ENCODE measurements around the gene TEX264.
A peak's percentile ranks its signal among the peaks of the same experiment; 100 is the strongest.
"Not testable (repeated sequence)": the region's sequence is repeated elsewhere in the genome, so short reads cannot be mapped to it uniquely, and the experiment has no call there.

TEX264 gene, protein sequence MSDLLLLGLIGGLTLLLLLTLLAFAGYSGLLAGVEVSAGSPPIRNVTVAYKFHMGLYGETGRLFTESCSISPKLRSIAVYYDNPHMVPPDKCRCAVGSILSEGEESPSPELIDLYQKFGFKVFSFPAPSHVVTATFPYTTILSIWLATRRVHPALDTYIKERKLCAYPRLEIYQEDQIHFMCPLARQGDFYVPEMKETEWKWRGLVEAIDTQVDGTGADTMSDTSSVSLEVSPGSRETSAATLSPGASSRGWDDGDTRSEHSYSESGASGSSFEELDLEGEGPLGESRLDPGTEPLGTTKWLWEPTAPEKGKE

GRCh38 chr3:51670823-51671733, at the start of gene TEX264:
Gene TEX264, plus strand, starts transcription at chr3:51671252. Its CDS starts 3,053 bp downstream, at chr3:51674305.
- DNase-seq: peak; percentile 53 to 69

DNA sequence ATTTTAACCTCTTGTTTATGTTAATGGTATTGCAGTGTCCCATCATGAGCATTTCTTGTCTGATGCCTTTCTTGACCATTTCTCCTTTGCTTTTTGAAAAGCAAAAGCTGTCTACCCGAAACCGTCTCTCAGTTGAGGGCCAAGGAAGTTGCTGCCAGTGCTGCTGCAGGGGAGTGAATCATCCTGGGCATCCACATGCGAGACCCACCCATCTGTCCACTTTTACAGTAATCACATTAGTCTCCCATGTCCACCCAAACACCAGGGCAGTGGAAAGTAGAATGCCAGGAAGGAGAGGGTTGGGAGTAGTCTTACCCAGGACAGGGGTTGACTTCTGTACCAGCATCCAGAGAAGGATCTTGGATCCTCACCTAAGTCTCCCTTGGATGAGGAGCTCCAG, 48.6 kb upstream of the TEX264 start:
- no peak for DNase-seq

DNA sequence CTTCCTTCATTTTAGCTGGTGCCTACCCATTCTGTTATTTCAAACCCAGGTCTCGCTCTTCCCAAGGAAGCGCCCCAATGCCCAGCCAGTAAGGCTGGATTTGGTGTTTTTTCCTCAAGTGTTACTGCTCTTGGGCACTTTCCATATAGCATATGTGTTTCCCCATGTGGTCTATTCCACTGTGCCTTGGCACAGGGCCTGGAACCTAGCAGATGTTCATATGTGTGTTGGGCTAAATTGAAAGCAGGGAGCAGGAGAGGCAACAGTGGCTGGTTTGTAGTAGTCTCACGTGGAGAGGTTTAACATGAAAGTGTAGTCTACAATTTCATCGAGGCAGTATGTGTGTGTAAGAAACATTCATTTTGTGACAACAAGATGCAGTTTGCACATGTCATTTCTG, 48.2 kb upstream of the TEX264 start:
- peak in 1 of 2 donors; percentile 12 for DNase-seq

DNA sequence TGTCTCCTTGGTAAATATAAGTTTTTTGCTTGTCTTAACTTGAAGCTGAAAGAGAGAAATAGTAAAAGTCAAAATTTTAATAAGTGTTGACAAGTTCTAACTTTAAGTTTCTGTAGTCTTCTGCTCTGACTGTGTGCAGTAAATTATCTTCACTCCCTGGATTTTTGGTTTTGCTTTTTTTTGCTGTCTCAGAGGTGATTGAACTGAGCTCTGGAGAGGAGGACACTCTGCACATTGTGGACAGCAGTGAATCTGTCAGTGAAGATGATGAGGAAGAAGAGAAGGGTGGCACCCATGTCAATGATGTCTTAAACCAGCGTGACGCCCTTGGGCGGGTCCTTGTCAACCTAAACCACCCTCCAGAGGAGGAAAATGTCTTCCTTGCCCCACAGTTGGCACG, 40.5 kb upstream of the TEX264 start:
- DNase-seq: no peak

GRCh38 chr3:51637144-51637940, 33.7 kb upstream of the TEX264 start:
- no peak for DNase-seq

GRCh38 chr3:51637941-51638471, 33.0 kb upstream of the TEX264 start:
- DNase-seq: peak in 1 of 2 donors; percentile 81

DNA sequence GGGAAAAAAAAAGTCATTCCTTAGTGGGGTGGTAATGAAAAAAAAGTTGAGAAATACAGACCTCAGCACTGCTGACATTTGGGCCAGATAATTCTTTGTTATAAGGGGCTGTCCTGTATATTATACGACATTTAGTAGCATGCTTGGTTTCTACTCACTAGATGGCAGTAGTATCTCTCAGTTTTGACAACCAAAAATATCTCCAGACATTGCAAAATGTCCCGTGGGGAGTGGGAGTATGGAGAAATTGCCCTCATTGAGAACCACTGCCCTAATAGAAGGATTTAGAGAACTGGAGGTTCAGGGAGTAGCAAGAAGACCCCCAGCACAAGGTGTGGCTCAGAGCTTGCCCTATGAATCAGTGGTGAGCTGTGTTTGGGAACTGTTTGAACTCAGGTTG, 28.6 kb upstream of the TEX264 start:
- peak in 1 of 2 donors; percentile 10 for DNase-seq

DNA sequence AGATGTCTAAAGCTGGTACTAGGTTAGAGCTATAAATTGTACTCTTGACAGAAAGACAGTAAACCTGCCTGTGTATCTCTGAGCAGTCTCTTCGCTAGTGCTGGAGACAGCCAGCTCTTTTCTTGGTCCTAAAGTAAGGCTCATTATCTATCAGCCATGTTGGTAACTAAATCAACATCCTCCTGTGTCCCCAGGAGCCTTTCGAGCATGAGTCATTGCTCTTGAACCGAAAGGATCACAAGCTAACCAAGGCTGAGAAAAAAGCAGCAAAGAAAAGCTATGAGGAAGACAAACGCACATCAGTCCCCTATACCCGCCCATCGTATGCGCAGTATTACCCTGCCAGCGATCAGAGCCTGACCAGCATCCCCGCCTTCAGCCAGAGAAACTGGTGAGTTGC, 25.0 kb upstream of the TEX264 start:
- DNase-seq: peak in 1 of 2 donors; percentile 33

DNA sequence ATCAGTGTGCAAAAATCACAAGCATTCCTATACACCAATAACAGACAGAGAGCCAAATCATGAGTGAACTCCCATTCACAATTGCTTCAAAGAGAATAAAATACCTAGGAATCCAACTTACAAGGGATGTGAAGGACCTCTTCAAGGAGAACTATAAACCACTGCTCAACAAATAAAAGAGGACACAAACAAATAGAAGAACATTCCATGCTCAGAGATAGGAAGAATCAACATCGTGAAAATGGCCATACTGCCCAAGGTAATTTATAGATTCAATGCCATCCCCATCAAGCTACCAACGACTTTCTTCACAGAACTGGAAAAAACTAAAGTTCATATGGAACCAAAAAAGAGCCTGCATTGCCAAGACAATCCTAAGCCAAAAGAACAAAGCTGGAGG, 18.9 kb upstream of the TEX264 start:
- not testable (repeated sequence) for DNase-seq

- not testable (repeated sequence) for DNase-seq
Observed at GRCh38 chr3:51653409-51653808, 17.6 kb upstream of the TEX264 start.

DNA sequence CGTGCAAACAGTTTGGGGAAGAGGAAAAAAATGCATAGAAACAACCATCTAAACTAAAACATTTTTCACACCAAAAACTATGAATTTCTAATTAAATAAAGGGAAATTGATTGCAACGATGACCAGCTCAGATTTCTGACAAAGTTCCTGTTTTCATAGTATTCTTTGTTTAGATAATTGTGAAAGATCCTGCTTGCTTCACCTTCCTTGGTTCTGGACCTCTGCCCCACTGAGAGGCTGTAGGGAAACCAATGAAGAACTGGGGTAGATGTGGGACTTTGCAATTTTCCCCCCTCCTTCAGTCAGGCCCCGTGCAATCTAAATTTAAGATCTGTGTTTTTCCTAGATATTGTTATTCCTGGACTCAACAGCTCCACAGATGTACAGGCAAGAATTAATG, 13.8 kb upstream of the TEX264 start:
- no peak for DNase-seq

GRCh38 chr3:51659942-51660341, 11.1 kb upstream of the TEX264 start:
- DNase-seq: no peak

DNA sequence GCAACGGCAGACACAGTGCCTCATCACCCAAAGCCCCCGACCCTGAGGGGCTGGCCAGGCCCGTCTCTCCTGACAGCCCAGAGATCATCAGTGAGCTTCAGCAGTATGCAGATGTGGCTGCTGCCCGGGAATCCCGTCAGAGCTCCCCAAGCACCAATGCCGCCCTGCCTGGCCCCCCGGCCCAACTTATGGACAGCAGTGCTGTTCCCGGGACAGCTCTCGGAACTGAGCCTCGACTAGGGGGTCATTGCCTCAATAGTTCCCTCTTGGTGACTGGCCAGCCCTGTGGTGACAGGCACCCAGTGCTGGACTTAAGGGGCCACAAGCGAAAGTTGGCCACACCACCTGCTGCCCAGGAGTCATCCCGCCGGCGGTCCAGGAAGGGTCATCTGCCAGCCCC, 8.6 kb upstream of the TEX264 start:
- no peak for DNase-seq

- DNase-seq: no peak
Observed at GRCh38 chr3:51668756-51669155, 2.3 kb upstream of the TEX264 start.

- DNase-seq: peak; percentile 52 to 61
Observed at GRCh38 chr3:51669241-51670052, 1.6 kb upstream of the TEX264 start.

GRCh38 chr3:51670053-51670822, 814 bp upstream of the TEX264 start:
- DNase-seq: no peak

GRCh38 chr3:51671734-51672475, 853 bp downstream of the TEX264 start:
- peak in 1 of 2 donors; percentile 57 for DNase-seq

- DNase-seq: no peak
Observed at GRCh38 chr3:51673181-51673801, 2.2 kb downstream of the TEX264 start.

GRCh38 chr3:51673802-51674654, 3.0 kb downstream of the TEX264 start:
- DNase-seq: no peak
